HG03135 (cell line): ENCODE data around the gene GPC2.

Experiments
- ATAC-seq: cut with Tn5 transposase; IDR thresholded peaks from one replicate; pipeline ENCODE4 v1.9.1; 2021; ENCODE audit warnings: mild to moderate bottlenecking, moderate library complexity; ENCODE audit not compliant: unreplicated experiment

The GPC2 gene

GRCh38 chr7:100170101-100170897 lies 6.9 kb downstream of the GPC2 start:
- no peak for ATAC-seq

GRCh38 chr7:100169147-100169850 lies 7.9 kb downstream of the GPC2 start:
- no peak for ATAC-seq

- no peak for ATAC-seq
Observed at GRCh38 chr7:100167912-100168323, 9.3 kb downstream of the GPC2 start.

GRCh38 chr7:100166970-100167911 lies 9.9 kb downstream of the GPC2 start:
- no peak for ATAC-seq

- ATAC-seq = no peak
Observed at GRCh38 chr7:100166317-100166940, 10.8 kb downstream of the GPC2 start.

- ATAC-seq = no peak
Observed at GRCh38 chr7:100163871-100164270, 13.3 kb downstream of the GPC2 start.

GRCh38 chr7:100163006-100163531 lies 14.1 kb downstream of the GPC2 start:
- no peak for ATAC-seq

GRCh38 chr7:100160067-100160466 lies 17.1 kb downstream of the GPC2 start:
- ATAC-seq = no peak

- no peak for ATAC-seq
Observed at GRCh38 chr7:100159099-100159623, 18.0 kb downstream of the GPC2 start.

- ATAC-seq = peak; percentile 75
Observed at GRCh38 chr7:100158229-100159098, 18.7 kb downstream of the GPC2 start, which contains the start of gene TRAPPC14. Gene TRAPPC14 (minus strand): TSS chr7:100158723. CDS start chr7:100158499, 224 bp downstream.

- no peak for ATAC-seq
Observed at GRCh38 chr7:100157334-100158228, 19.6 kb downstream of the GPC2 start.

- no peak for ATAC-seq
Observed at GRCh38 chr7:100157069-100157333, 20.2 kb downstream of the GPC2 start.

GRCh38 chr7:100156331-100157068 lies 20.7 kb downstream of the GPC2 start:
- no peak for ATAC-seq

GRCh38 chr7:100155553-100156317 lies 21.4 kb downstream of the GPC2 start:
- no peak for ATAC-seq

GRCh38 chr7:100154651-100155491 lies 22.3 kb downstream of the GPC2 start:
- ATAC-seq = no peak
